Measurements from ENCODE around the gene NID2.

DNA sequence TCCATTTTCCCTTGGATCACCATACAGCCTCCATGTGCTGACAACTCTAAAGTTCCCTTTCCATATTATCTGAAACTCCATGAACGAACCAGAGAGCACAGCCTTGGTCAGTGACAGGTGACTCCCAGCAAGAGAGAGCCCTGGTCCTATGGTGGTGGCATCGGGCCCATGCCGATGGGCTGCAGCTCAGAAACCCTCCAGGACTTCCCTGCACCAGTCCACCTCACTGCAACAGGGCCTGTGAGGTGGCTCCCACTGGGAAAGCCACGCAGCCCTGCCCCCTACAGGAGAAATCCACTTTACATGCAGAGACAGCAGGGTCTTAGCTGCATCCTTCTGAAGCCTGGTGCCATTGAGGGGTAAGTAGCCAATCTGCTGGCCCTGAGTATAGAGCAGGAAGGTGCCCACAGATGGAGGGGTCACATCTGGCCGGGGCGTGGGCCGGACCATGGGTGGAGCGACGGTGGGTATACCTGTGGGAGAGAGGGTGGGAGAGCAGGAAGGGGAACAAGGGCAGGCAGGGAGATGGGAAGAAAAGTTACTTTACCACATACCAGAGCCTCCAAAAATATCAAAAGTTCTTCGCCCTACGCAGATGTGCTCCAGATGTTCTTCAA, 54.8 kb downstream of the NID2 start:
- TF ChIP-seq, protein P1, sequence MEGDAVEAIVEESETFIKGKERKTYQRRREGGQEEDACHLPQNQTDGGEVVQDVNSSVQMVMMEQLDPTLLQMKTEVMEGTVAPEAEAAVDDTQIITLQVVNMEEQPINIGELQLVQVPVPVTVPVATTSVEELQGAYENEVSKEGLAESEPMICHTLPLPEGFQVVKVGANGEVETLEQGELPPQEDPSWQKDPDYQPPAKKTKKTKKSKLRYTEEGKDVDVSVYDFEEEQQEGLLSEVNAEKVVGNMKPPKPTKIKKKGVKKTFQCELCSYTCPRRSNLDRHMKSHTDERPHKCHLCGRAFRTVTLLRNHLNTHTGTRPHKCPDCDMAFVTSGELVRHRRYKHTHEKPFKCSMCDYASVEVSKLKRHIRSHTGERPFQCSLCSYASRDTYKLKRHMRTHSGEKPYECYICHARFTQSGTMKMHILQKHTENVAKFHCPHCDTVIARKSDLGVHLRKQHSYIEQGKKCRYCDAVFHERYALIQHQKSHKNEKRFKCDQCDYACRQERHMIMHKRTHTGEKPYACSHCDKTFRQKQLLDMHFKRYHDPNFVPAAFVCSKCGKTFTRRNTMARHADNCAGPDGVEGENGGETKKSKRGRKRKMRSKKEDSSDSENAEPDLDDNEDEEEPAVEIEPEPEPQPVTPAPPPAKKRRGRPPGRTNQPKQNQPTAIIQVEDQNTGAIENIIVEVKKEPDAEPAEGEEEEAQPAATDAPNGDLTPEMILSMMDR (IDR thresholded peaks at IDR 0.05; ENCODE audit: low read depth, low read length, poor library complexity, severe bottlenecking), result peak; percentile 71
- no peak for TF ChIP-seq EZH2phosphoT487 (IDR thresholded peaks at IDR 0.05; ENCODE audit: borderline replicate concordance, low read length)

All from DOHH2 (cell line).